OCI-LY3 (cell line): Measurements from ENCODE around the gene SHANK3.

Source experiments
- H2AFZ ChIP-seq: fragments of 200-600, 300-600 bp; shearing (Covaris generic); 2 replicates; pipeline ENCODE4 v1.6.0; 2014; ENCODE audit warnings: antibody characterized with exemption, low read depth, low read length
- H3K27ac ChIP-seq: fragments of 200-600, 300-600 bp; sonication (generic); 2 replicates; pipeline ENCODE4 v1.5.1; 2014; ENCODE audit warnings: mild to moderate bottlenecking, low read length, moderate library complexity, mixed read lengths
- H3K27me3 ChIP-seq: fragments of 200-600, 300-600 bp; sonication (generic); 2 replicates; pipeline ENCODE4 v1.6.1; 2014; ENCODE audit warnings: low read depth, low read length, mixed read lengths
- H3K36me3 ChIP-seq: fragments of 200-600, 300-600 bp; sonication (generic); replicated peaks from 2 replicates; pipeline ENCODE3; 2014; ENCODE audit warnings: low read depth, low read length, mixed read lengths
- H3K4me1 ChIP-seq: fragments of 300-600, 200-600 bp; sonication (generic); 2 replicates; pipeline ENCODE4 v1.6.1; 2014; ENCODE audit warnings: low read length, mixed read lengths
- H3K4me2 ChIP-seq: fragments of 200-600, 300-600 bp; sonication (generic); 2 replicates; pipeline ENCODE4 v1.6.1; 2014; ENCODE audit warnings: low read length, mixed read lengths
- H3K4me3 ChIP-seq: fragments of 300-600, 200-600 bp; sonication (generic); 2 replicates; pipeline ENCODE4 v1.5.1; 2014; ENCODE audit warnings: antibody characterized with exemption, mild to moderate bottlenecking, low read length, moderate library complexity
- H3K79me2 ChIP-seq: fragments of 300-600, 200-600 bp; shearing (Covaris generic); 2 replicates; pipeline ENCODE4 v1.6.1; 2014; ENCODE audit warnings: mild to moderate bottlenecking, low read length, mixed read lengths
- H3K9ac ChIP-seq: fragments of 300-600, 200-600 bp; shearing (Covaris generic); 2 replicates; pipeline ENCODE4 v1.6.0; 2014; ENCODE audit warnings: mild to moderate bottlenecking, low read length, moderate library complexity
- H3K9me3 ChIP-seq: fragments of 200-600, 300-600 bp; shearing (Covaris generic); 2 replicates; pipeline ENCODE4 v1.6.1; 2014; ENCODE audit warnings: low read length, mixed read lengths; ENCODE audit not compliant: insufficient read depth
- H4K20me1 ChIP-seq: fragments of 200-600, 300-600 bp; sonication (generic); 2 replicates; pipeline ENCODE4 v1.6.1; 2016; ENCODE audit warnings: low read length, mixed read lengths; ENCODE audit not compliant: insufficient read depth
- CTCF ChIP-seq: fragments of 200-600, 300-600 bp; sonication (generic); IDR thresholded peaks from 2 replicates; pipeline ENCODE4 v1.5.1; 2014; ENCODE audit warnings: antibody characterized with exemption, low read length, low read depth
- EZH2phosphoT487 ChIP-seq: fragments of 200-600 bp; shearing (Covaris generic); IDR thresholded peaks from 2 replicates; pipeline ENCODE4 v1.6.1; 2018; ENCODE audit warnings: antibody characterized with exemption, mixed run types, low read depth

SHANK3 gene

DNA sequence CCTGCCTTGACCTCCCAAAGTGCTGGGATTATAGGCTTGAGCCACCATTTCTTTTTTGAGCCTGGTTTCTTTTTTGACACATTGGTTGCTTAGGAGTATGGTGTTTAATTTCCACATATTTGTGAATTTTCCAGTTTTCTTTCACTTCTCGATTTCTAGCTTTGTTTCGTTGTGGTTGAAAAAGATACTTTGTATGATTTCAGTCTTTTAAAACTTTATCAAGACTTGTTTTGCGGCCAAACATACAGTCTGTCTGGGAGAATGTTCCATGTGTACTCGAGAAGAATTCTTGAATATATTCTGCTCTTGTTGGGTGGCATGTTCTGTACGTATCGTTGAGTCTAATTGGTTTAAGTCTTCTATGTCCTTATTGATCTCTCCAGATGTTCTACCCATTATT lies 20.8 kb downstream of the SHANK3 start:
- Histone ChIP-seq H3K4me2 (no peak overlapping the region), H3K4me1 (0 out of 2 replicates have a peak, but pooled peaks cover 6% of the 10 kb centered on the region), H3K9ac (no peak overlapping the region), H3K27me3 (no peaks in the 10 kb centered on the region), H3K4me3 (no peak overlapping the region), H4K20me1 (no peaks in the 10 kb centered on the region), H3K79me2 (no peaks in the 10 kb centered on the region), H3K36me3 (no peaks in the 10 kb centered on the region), H3K27ac (no peak overlapping the region), H3K9me3 (no peaks in the 10 kb centered on the region), H2AFZ (no peak overlapping the region)
- TF ChIP-seq CTCF (no peak), EZH2phosphoT487 (no peak)

GRCh38 chr22:50694099-50694605 lies 21.5 kb downstream of the SHANK3 start:
- H3K27ac ChIP-seq: no peak overlapping the region
- no peak overlapping the region for H2AFZ ChIP-seq
- H4K20me1 ChIP-seq: no peaks in the 10 kb centered on the region
- no peak overlapping the region for H3K4me2 ChIP-seq
- no peaks in the 10 kb centered on the region for H3K27me3 ChIP-seq
- no peak overlapping the region for H3K9ac ChIP-seq
- no peaks in the 10 kb centered on the region for H3K36me3 ChIP-seq
- H3K4me1 ChIP-seq: 0 out of 2 replicates have a peak, but pooled peaks cover 6% of the 10 kb centered on the region
- no peaks in the 10 kb centered on the region for H3K79me2 ChIP-seq
- TF ChIP-seq CTCF: no peak
- no peak for TF ChIP-seq EZH2phosphoT487
- no peaks in the 10 kb centered on the region for H3K9me3 ChIP-seq
- H3K4me3 ChIP-seq: no peak overlapping the region

GRCh38 chr22:50694766-50695420 lies 22.3 kb downstream of the SHANK3 start:
- 0 out of 2 replicates have a peak, but pooled peaks cover 6% of the 10 kb centered on the region for H3K4me1 ChIP-seq
- H3K4me2 ChIP-seq: no peak overlapping the region
- H3K36me3 ChIP-seq: no peaks in the 10 kb centered on the region
- no peak overlapping the region for H3K27ac ChIP-seq
- H3K27me3 ChIP-seq: no peaks in the 10 kb centered on the region
- H2AFZ ChIP-seq: no peak overlapping the region
- no peak overlapping the region for H3K9ac ChIP-seq
- H4K20me1 ChIP-seq: no peaks in the 10 kb centered on the region
- H3K9me3 ChIP-seq: no peaks in the 10 kb centered on the region
- TF ChIP-seq EZH2phosphoT487 (no peak), CTCF (no peak)
- no peaks in the 10 kb centered on the region for H3K79me2 ChIP-seq
- H3K4me3 ChIP-seq: no peak overlapping the region

DNA sequence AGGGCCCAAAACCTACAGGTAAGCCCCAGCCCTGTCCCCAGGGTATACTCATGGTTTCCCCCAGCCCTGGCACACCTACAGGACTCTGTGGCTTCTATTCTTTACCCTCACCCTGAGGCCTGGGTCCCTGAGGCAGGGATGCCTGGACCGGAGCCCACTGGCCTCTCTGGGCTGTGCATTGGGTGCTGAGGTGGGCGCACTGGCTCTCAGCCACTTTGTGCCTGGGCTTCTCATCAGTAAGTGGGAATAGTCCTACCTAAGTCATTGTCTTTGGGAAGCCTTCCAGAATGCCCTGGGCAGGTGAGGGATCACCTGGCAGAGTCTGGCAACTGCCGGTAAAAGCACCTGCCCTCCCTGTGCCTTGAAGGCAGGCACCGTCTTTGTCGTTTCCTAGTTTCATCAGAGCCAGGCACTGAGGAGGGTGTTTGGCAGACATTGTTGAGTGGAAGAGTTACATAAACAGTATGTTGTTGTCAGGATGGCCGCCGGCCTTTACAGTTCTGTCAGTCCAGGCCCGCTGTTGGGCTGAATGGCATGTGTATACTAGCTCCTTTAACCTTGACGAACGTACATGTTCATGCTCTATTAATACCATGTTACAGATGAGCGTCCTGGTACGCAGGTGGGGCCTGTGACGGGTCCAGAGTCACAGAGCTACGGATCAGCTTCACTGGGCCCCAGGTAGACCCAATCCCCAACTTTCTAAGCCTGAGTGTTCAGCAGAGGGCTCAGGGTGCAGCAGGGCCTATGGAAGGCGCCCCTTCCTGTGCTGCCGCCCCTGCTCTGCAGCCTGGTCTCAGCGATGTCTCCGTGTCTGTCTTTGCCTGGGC lies 23.0 kb downstream of the SHANK3 start:
- no peaks in the 10 kb centered on the region for H4K20me1 ChIP-seq
- H3K36me3 ChIP-seq: no peaks in the 10 kb centered on the region
- H3K9ac ChIP-seq: no peak overlapping the region
- H3K27ac ChIP-seq: no peak overlapping the region
- no peak overlapping the region for H2AFZ ChIP-seq
- 0 out of 2 replicates have a peak, but pooled peaks cover 6% of the 10 kb centered on the region for H3K4me1 ChIP-seq
- H3K79me2 ChIP-seq: no peaks in the 10 kb centered on the region
- H3K4me3 ChIP-seq: no peak overlapping the region
- TF ChIP-seq CTCF (no peak), EZH2phosphoT487 (no peak)
- H3K27me3 ChIP-seq: no peaks in the 10 kb centered on the region
- no peaks in the 10 kb centered on the region for H3K9me3 ChIP-seq
- no peak overlapping the region for H3K4me2 ChIP-seq
